ENCODE measurements around the gene TMEM272. TPM values are rescaled to one million over a fixed set of nuclear protein-coding genes. Genes with fewer than 3 reads are reported as not detected.

The TMEM272 gene
- total RNA-seq, 1 experiment from 2014 or later, result 0.14 TPM

DNA sequence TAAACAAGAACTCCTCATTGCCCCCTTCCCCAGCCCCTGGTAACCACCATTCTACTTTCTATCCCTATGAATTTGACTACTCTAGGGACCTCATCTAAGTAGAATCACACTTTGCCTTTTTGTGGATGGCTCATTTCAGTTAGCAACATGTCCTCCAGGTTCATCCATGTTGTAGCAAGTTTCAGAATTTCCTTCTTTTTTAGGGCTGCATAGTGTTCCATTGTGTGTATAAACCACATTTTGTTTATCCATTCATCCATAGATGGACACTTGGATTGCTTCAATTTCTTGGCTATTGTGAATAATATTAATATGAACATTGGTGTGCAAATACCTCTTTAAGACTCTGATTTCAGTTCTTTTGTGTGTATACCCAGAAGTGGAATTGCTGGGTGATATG is 36.2 kb downstream of the TMEM272 start:
- intact Hi-C loops (cut with micrococcal nuclease; ENCODE audit: unreplicated experiment), result loop anchor here (10.0 kb wide), 1 partner anchor 646 kb away; the partner anchor contains the start of genes CKAP2 and VPS36
- POLR2A ChIA-PET, result no interaction called here
- Mint-ChIP-seq H3K4me3 (ENCODE audit: unreplicated experiment) (no peak overlapping the region), H3K27me3 (ENCODE audit: insufficient read depth, unreplicated experiment) (no peaks in the 10 kb centered on the region), H3K4me1 (ENCODE audit: low read depth, unreplicated experiment) (peaks cover 9% of the 10 kb centered on the region), H3K36me3 (ENCODE audit: insufficient read depth, unreplicated experiment) (peaks cover 11% of the 10 kb centered on the region), H3K27ac (ENCODE audit: unreplicated experiment) (no peak overlapping the region), H3K9me3 (ENCODE audit: unreplicated experiment) (no peaks in the 10 kb centered on the region)
- H3K27me3 ChIP-seq (replicated peaks; ENCODE audit: control insufficient read depth, insufficient read depth, low read length), result no peaks in the 10 kb centered on the region
- H3K36me3 ChIP-seq (ENCODE audit: control insufficient read depth, insufficient read depth, low read length), result no peaks in the 10 kb centered on the region
- no peak overlapping the region for H3K4me3 ChIP-seq (ENCODE audit: low read depth, low read length)
- DNase-seq, result no peak
- TF ChIP-seq CTCF (IDR thresholded peaks at IDR 0.05; ENCODE audit: insufficient read depth in 1 of 2, low read depth in 1 of 2, low read length in 1 of 2, severe bottlenecking in 1 of 2, unreplicated experiment in 1 of 2), result no peak
- no TSS peak for BruUV-seq (replicated peaks)
- CTCF ChIA-PET, result no interaction called here
- no peaks in the 10 kb centered on the region for H3K4me1 ChIP-seq
- H3K9me3 ChIP-seq, result no peaks in the 10 kb centered on the region

DNA sequence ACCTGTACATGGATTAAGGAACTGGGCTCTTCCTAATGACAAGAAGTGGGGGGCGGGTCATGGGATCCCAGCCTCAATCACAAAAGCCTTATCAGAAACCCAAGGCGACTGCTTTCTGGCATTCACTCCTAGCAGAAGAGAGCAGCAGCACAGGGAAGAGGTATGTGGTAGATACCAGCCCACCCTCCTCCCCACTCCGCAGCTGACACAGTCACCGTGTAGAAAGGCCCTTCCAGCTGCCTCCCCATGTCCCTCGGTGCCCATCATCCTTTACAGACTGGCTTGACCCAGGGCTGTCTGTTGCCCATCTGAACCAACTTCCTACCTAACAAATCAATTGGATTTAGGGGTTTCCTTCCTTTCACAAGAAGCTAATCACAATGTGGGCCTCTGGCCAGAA is 37.9 kb downstream of the TMEM272 start:
- DNase-seq, result no peak
- intact Hi-C loops (cut with micrococcal nuclease; ENCODE audit: unreplicated experiment), result loop anchor here (10.0 kb wide), 1 partner anchor 648 kb away; the partner anchor contains the start of genes CKAP2 and VPS36
- peaks cover 9% of the 10 kb centered on the region for H3K4me1 Mint-ChIP-seq (ENCODE audit: low read depth, unreplicated experiment)
- TF ChIP-seq CTCF (IDR thresholded peaks at IDR 0.05; ENCODE audit: insufficient read depth in 1 of 2, low read depth in 1 of 2, low read length in 1 of 2, severe bottlenecking in 1 of 2, unreplicated experiment in 1 of 2), result no peak
- Histone ChIP-seq H3K4me3 (ENCODE audit: low read depth, low read length) (no peak overlapping the region), H3K9me3 (no peaks in the 10 kb centered on the region), H3K4me1 (peaks cover 8% of the 10 kb centered on the region; the same call in 1 of the 2 replicates), H3K27me3 (replicated peaks; ENCODE audit: control insufficient read depth, insufficient read depth, low read length) (no peaks in the 10 kb centered on the region), H3K36me3 (ENCODE audit: control insufficient read depth, insufficient read depth, low read length) (no peaks in the 10 kb centered on the region)
- POLR2A ChIA-PET, result no interaction called here
- BruUV-seq (replicated peaks), result no TSS peak
- H3K27ac Mint-ChIP-seq (ENCODE audit: unreplicated experiment), result no peak overlapping the region
- no peaks in the 10 kb centered on the region for H3K9me3 Mint-ChIP-seq (ENCODE audit: unreplicated experiment)
- H3K4me3 Mint-ChIP-seq (ENCODE audit: unreplicated experiment), result no peak overlapping the region
- no peaks in the 10 kb centered on the region for H3K27me3 Mint-ChIP-seq (ENCODE audit: insufficient read depth, unreplicated experiment)
- CTCF ChIA-PET, result no interaction called here
- H3K36me3 Mint-ChIP-seq (ENCODE audit: insufficient read depth, unreplicated experiment), result peaks cover 15% of the 10 kb centered on the region

- no peaks in the 10 kb centered on the region for H3K27me3 ChIP-seq (replicated peaks; ENCODE audit: control insufficient read depth, insufficient read depth, low read length)
- Mint-ChIP-seq H3K9me3 (ENCODE audit: unreplicated experiment) (no peaks in the 10 kb centered on the region), H3K36me3 (ENCODE audit: insufficient read depth, unreplicated experiment) (peaks cover 15% of the 10 kb centered on the region), H3K4me3 (ENCODE audit: unreplicated experiment) (no peak overlapping the region), H3K4me1 (ENCODE audit: low read depth, unreplicated experiment) (peaks cover 9% of the 10 kb centered on the region), H3K27me3 (ENCODE audit: insufficient read depth, unreplicated experiment) (no peaks in the 10 kb centered on the region), H3K27ac (ENCODE audit: unreplicated experiment) (no peak overlapping the region)
- no peaks in the 10 kb centered on the region for H3K36me3 ChIP-seq (ENCODE audit: control insufficient read depth, insufficient read depth, low read length)
- POLR2A ChIA-PET, result no interaction called here
- H3K4me1 ChIP-seq, result peaks cover 8% of the 10 kb centered on the region; the same call in 1 of the 2 replicates
- H3K4me3 ChIP-seq (ENCODE audit: low read depth, low read length), result no peak overlapping the region
- no TSS peak for BruUV-seq (replicated peaks)
- CTCF ChIA-PET, result no interaction called here
- no peak for DNase-seq
- no peaks in the 10 kb centered on the region for H3K9me3 ChIP-seq
- intact Hi-C loops (cut with micrococcal nuclease; ENCODE audit: unreplicated experiment), result loop anchor here (10.0 kb wide), 1 partner anchor 648 kb away; the partner anchor contains the start of genes CKAP2 and VPS36
- TF ChIP-seq CTCF (IDR thresholded peaks at IDR 0.05; ENCODE audit: insufficient read depth in 1 of 2, low read depth in 1 of 2, low read length in 1 of 2, severe bottlenecking in 1 of 2, unreplicated experiment in 1 of 2), result no peak
Measured at GRCh38 chr13:51806566-51806965, 38.4 kb downstream of the TMEM272 start.
